Activated naive CD4-positive, alpha-beta T cell treated with anti-CD3 and anti-CD28 coated beads for 36 hours (primary cell): ENCODE measurements around the gene CLCN5. TPM values are rescaled to one million over a fixed set of nuclear protein-coding genes. Genes with fewer than 3 reads are reported as not detected.

Experiments used
- CTCF ChIA-PET: fragments of 350-600 bp; sonication (Branson Sonifier 250); formaldehyde crosslinking; loops from one replicate; lab custom pipeline; 2021; ENCODE audit warnings: antibody characterized with exemption; lab: Charles Lee
- DNase-seq: peaks from one replicate; pipeline ENCODE4 v3.0.0-alpha.2; 2020
- H3K27ac Mint-ChIP-seq: one replicate; pipeline ENCODE4 v1.8.0; 2021; ENCODE audit warnings: mild to moderate bottlenecking, mixed read lengths
- H3K27me3 Mint-ChIP-seq: one replicate; pipeline ENCODE4 v1.8.0; 2021; ENCODE audit warnings: low read depth, mixed read lengths
- H3K36me3 Mint-ChIP-seq: one replicate; pipeline ENCODE4 v1.8.0; 2021; ENCODE audit warnings: low read depth, mixed read lengths
- H3K4me1 Mint-ChIP-seq: one replicate; pipeline ENCODE4 v1.8.0; 2021; ENCODE audit warnings: low read depth, mixed read lengths
- H3K4me3 Mint-ChIP-seq: one replicate; pipeline ENCODE4 v1.8.0; 2021; ENCODE audit warnings: mild to moderate bottlenecking, moderate library complexity, mixed read lengths
- H3K9me3 Mint-ChIP-seq: one replicate; pipeline ENCODE4 v1.8.0; 2021; ENCODE audit warnings: mixed read lengths
- intact Hi-C: fragments of 100-400 bp; cut with micrococcal nuclease; formaldehyde crosslinking; loops from one replicate; pipeline ENCODE4 v1.15.1; 2023
- total RNA-seq, 2 experiments: library from RNA; stranded (reverse); gene quantifications; one replicate each; pipeline ENCODE4 v1.2.3, GENCODE V29; 2021

CLCN5 gene
- total RNA-seq, 2 experiments from 2014 or later: 2.6 to 3.6 TPM

- H3K27me3 Mint-ChIP-seq: no peaks in the 10 kb centered on the region
- H3K4me1 Mint-ChIP-seq: no peaks in the 10 kb centered on the region
- H3K4me3 Mint-ChIP-seq: no peak overlapping the region
- no peaks in the 10 kb centered on the region for H3K36me3 Mint-ChIP-seq
- no peak overlapping the region for H3K27ac Mint-ChIP-seq
- intact Hi-C loops: no loop called here
- CTCF ChIA-PET: no interaction called here
- DNase-seq: no peak
- no peaks in the 10 kb centered on the region for H3K9me3 Mint-ChIP-seq
Observed at GRCh38 chrX:49986058-49986457, 63.7 kb downstream of the CLCN5 start.

- no peak overlapping the region for H3K27ac Mint-ChIP-seq
- H3K9me3 Mint-ChIP-seq: no peaks in the 10 kb centered on the region
- H3K27me3 Mint-ChIP-seq: no peaks in the 10 kb centered on the region
- CTCF ChIA-PET: no interaction called here
- H3K4me1 Mint-ChIP-seq: no peaks in the 10 kb centered on the region
- no peaks in the 10 kb centered on the region for H3K36me3 Mint-ChIP-seq
- DNase-seq: no peak
- H3K4me3 Mint-ChIP-seq: no peak overlapping the region
- intact Hi-C loops: no loop called here
Observed at GRCh38 chrX:49987651-49988050, 65.3 kb downstream of the CLCN5 start.

- Mint-ChIP-seq H3K9me3 (no peaks in the 10 kb centered on the region), H3K36me3 (no peaks in the 10 kb centered on the region), H3K27me3 (no peaks in the 10 kb centered on the region), H3K27ac (no peak overlapping the region), H3K4me3 (no peak overlapping the region), H3K4me1 (no peaks in the 10 kb centered on the region)
- DNase-seq: no peak
- CTCF ChIA-PET: no interaction called here
- intact Hi-C loops: no loop called here
Observed at GRCh38 chrX:49988143-49988542, 65.7 kb downstream of the CLCN5 start.

GRCh38 chrX:49991758-49992157, 69.4 kb downstream of the CLCN5 start:
- CTCF ChIA-PET: no interaction called here
- no peaks in the 10 kb centered on the region for H3K36me3 Mint-ChIP-seq
- H3K4me1 Mint-ChIP-seq: no peaks in the 10 kb centered on the region
- H3K4me3 Mint-ChIP-seq: no peak overlapping the region
- no peaks in the 10 kb centered on the region for H3K9me3 Mint-ChIP-seq
- no peak for DNase-seq
- intact Hi-C loops: no loop called here
- no peak overlapping the region for H3K27ac Mint-ChIP-seq
- H3K27me3 Mint-ChIP-seq: no peaks in the 10 kb centered on the region

GRCh38 chrX:49992853-49993252, 70.5 kb downstream of the CLCN5 start:
- CTCF ChIA-PET: no interaction called here
- H3K27me3 Mint-ChIP-seq: no peaks in the 10 kb centered on the region
- H3K36me3 Mint-ChIP-seq: no peaks in the 10 kb centered on the region
- DNase-seq: no peak
- no peaks in the 10 kb centered on the region for H3K4me1 Mint-ChIP-seq
- no peaks in the 10 kb centered on the region for H3K9me3 Mint-ChIP-seq
- H3K27ac Mint-ChIP-seq: no peak overlapping the region
- intact Hi-C loops: no loop called here
- no peak overlapping the region for H3K4me3 Mint-ChIP-seq

GRCh38 chrX:49993661-49994060, 71.3 kb downstream of the CLCN5 start:
- Mint-ChIP-seq H3K27ac (no peak overlapping the region), H3K9me3 (no peaks in the 10 kb centered on the region), H3K36me3 (no peaks in the 10 kb centered on the region), H3K4me1 (no peaks in the 10 kb centered on the region), H3K4me3 (no peak overlapping the region), H3K27me3 (no peaks in the 10 kb centered on the region)
- intact Hi-C loops: no loop called here
- CTCF ChIA-PET: no interaction called here
- no peak for DNase-seq

- no peaks in the 10 kb centered on the region for H3K9me3 Mint-ChIP-seq
- no peaks in the 10 kb centered on the region for H3K27me3 Mint-ChIP-seq
- H3K27ac Mint-ChIP-seq: no peak overlapping the region
- intact Hi-C loops: no loop called here
- H3K4me3 Mint-ChIP-seq: no peak overlapping the region
- no peak for DNase-seq
- no peaks in the 10 kb centered on the region for H3K4me1 Mint-ChIP-seq
- no peaks in the 10 kb centered on the region for H3K36me3 Mint-ChIP-seq
- CTCF ChIA-PET: no interaction called here
Observed at GRCh38 chrX:49995107-49995731, 72.8 kb downstream of the CLCN5 start.

GRCh38 chrX:49995795-49996455, 73.5 kb downstream of the CLCN5 start:
- no peaks in the 10 kb centered on the region for H3K27me3 Mint-ChIP-seq
- H3K4me1 Mint-ChIP-seq: no peaks in the 10 kb centered on the region
- intact Hi-C loops: no loop called here
- no peak for DNase-seq
- H3K36me3 Mint-ChIP-seq: no peaks in the 10 kb centered on the region
- no peak overlapping the region for H3K27ac Mint-ChIP-seq
- CTCF ChIA-PET: no interaction called here
- no peak overlapping the region for H3K4me3 Mint-ChIP-seq
- H3K9me3 Mint-ChIP-seq: no peaks in the 10 kb centered on the region

GRCh38 chrX:49996474-49996873, 74.1 kb downstream of the CLCN5 start:
- Mint-ChIP-seq H3K4me3 (no peak overlapping the region), H3K27me3 (no peaks in the 10 kb centered on the region), H3K27ac (no peak overlapping the region), H3K36me3 (no peaks in the 10 kb centered on the region), H3K4me1 (no peaks in the 10 kb centered on the region), H3K9me3 (no peaks in the 10 kb centered on the region)
- CTCF ChIA-PET: no interaction called here
- intact Hi-C loops: no loop called here
- DNase-seq: no peak

- DNase-seq: no peak
- H3K9me3 Mint-ChIP-seq: no peaks in the 10 kb centered on the region
- intact Hi-C loops: no loop called here
Observed at GRCh38 chrX:49999087-49999486, 76.7 kb downstream of the CLCN5 start.

GRCh38 chrX:50000937-50001542, 78.6 kb downstream of the CLCN5 start:
- intact Hi-C loops: no loop called here
- Mint-ChIP-seq H3K4me3 (no peak overlapping the region), H3K27ac (no peak overlapping the region), H3K36me3 (no peaks in the 10 kb centered on the region), H3K9me3 (no peaks in the 10 kb centered on the region), H3K4me1 (no peaks in the 10 kb centered on the region), H3K27me3 (no peaks in the 10 kb centered on the region)
- no peak for DNase-seq
- CTCF ChIA-PET: no interaction called here

More at GRCh38 chrX:49999087-49999486, 76.7 kb downstream of the CLCN5 start:
- H3K27ac Mint-ChIP-seq: no peak overlapping the region
- no peaks in the 10 kb centered on the region for H3K36me3 Mint-ChIP-seq
- H3K27me3 Mint-ChIP-seq: no peaks in the 10 kb centered on the region
- CTCF ChIA-PET: no interaction called here
- no peaks in the 10 kb centered on the region for H3K4me1 Mint-ChIP-seq
- no peak overlapping the region for H3K4me3 Mint-ChIP-seq

GRCh38 chrX:50002067-50002714, 79.8 kb downstream of the CLCN5 start:
- Mint-ChIP-seq H3K36me3 (no peaks in the 10 kb centered on the region), H3K4me3 (no peak overlapping the region), H3K27me3 (no peaks in the 10 kb centered on the region), H3K9me3 (no peaks in the 10 kb centered on the region), H3K27ac (no peak overlapping the region), H3K4me1 (no peaks in the 10 kb centered on the region)
- no peak for DNase-seq
- intact Hi-C loops: no loop called here
- CTCF ChIA-PET: no interaction called here

GRCh38 chrX:50003467-50003866, 81.1 kb downstream of the CLCN5 start:
- H3K27me3 Mint-ChIP-seq: no peaks in the 10 kb centered on the region
- no peaks in the 10 kb centered on the region for H3K4me1 Mint-ChIP-seq
- H3K4me3 Mint-ChIP-seq: no peak overlapping the region
- no peak overlapping the region for H3K27ac Mint-ChIP-seq
- no peak for DNase-seq
- CTCF ChIA-PET: no interaction called here
- no peaks in the 10 kb centered on the region for H3K9me3 Mint-ChIP-seq
- no peaks in the 10 kb centered on the region for H3K36me3 Mint-ChIP-seq
- intact Hi-C loops: no loop called here
